ENCODE data around the gene ZNF181. TPM values are rescaled to one million over a fixed set of nuclear protein-coding genes. Genes with fewer than 3 reads are reported as not detected.
"Not testable (repeated sequence)": the region's sequence is repeated elsewhere in the genome, so short reads cannot be mapped to it uniquely, and the experiment has no call there.

Gene ZNF181
- 10 to 100 TPM; 10.7 to 12.7 TPM for total RNA-seq
- 10 to 100 TPM in 1 of 2 donors, 1 to 10 TPM in 1; 3.5 to 19.9 TPM for polyA plus RNA-seq
- long read RNA-seq, donor 1, full-length matches to known transcripts, result 4 of 13 reads
- long read RNA-seq, donor 1, partial matches to known transcripts, result 1 of 13 reads
- long read RNA-seq, donor 1, other reads (novel, unspliced or antisense), result 8 of 13 reads
- long read RNA-seq, donor 2, full-length matches to known transcripts, result 1 of 8 reads
- long read RNA-seq, donor 2, partial matches to known transcripts, result 0 of 8 reads
- long read RNA-seq, donor 2, other reads (novel, unspliced or antisense), result 7 of 8 reads

GRCh38 chr19:34733746-34734536 lies at the start of gene ZNF181:
ZNF181 (plus strand) TSS chr19:34734243; CDS start chr19:34735038, 795 bp downstream.
- Histone ChIP-seq H3K27ac (ENCODE audit: low read depth in 1 of 2, low read length in 2 of 2) (peak within 1 kb of the TSS; percentile 95 to 98), H3K4me3 (ENCODE audit: low read length in 2 of 2) (peak within 1 kb of the TSS; percentile 85 to 95), H3K4me1 (ENCODE audit: control insufficient read depth in 1 of 2, insufficient read depth in 2 of 2, low read length in 2 of 2) (peaks cover 0 to 6% of the 10 kb centered on the region in 2 donors), H3K27me3 (ENCODE audit: control insufficient read depth in 1 of 2, insufficient read depth in 2 of 2, low read length in 1 of 2) (no peaks in the 10 kb centered on the region), H3K9me3 (ENCODE audit: control insufficient read depth, low read length) (peaks cover 6% of the 10 kb centered on the region), H3K36me3 (ENCODE audit: control insufficient read depth in 1 of 2, insufficient read depth in 2 of 2, low read length in 1 of 2) (peaks cover 3 to 4% of the 10 kb centered on the region in 2 donors)
- intact Hi-C loops (cut with DNase I), result loop anchor here (2.0 to 5.0 kb wide), 3 partner anchors 38 to 57 kb away; partner anchors contain the start of genes SCGB2B2 (in 2 of the 2), ZNF302 (in 2 of the 2) and ZNF599 (in 2 of the 2)
- 0 to 1% methylated on average over 67 of the region's 67 CpGs for WGBS, 2 donors
- ATAC-seq (ENCODE audit: low FRiP score), result peak; percentile 97
- peak; percentile 93 to 94 for DNase-seq

DNA sequence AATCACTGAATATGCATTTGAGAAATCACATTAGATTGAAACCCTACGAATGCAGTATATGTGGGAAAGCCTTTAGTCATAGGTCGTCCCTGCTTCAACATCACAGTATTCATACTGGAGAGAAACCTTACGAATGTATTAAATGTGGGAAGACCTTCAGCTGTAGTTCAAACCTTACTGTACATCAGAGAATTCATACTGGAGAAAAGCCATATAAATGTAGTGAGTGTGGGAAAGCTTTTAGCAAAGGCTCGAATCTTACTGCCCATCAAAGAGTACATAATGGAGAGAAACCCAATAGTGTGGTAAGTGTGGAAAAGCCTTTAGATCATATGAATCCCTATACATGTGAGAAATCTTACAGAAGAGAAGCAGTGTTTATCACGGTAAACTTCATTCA lies 48.8 kb upstream of the ZNF181 start:
- H3K4me1 ChIP-seq (ENCODE audit: control insufficient read depth in 1 of 2, insufficient read depth in 2 of 2, low read length in 2 of 2); H3K4me3 ChIP-seq (ENCODE audit: low read length in 2 of 2); H3K36me3 ChIP-seq (ENCODE audit: control insufficient read depth in 1 of 2, insufficient read depth in 2 of 2, low read length in 1 of 2); DNase-seq; intact Hi-C loops (cut with DNase I); H3K27me3 ChIP-seq (ENCODE audit: control insufficient read depth in 1 of 2, insufficient read depth in 2 of 2, low read length in 1 of 2); H3K27ac ChIP-seq (ENCODE audit: low read depth in 1 of 2, low read length in 2 of 2); ATAC-seq (ENCODE audit: low FRiP score): not testable (repeated sequence)
- H3K9me3 ChIP-seq (ENCODE audit: control insufficient read depth, low read length), result peaks cover 20% of the 10 kb centered on the region
- WGBS, 2 donors, result 76 to 86% methylated on average over 5 of the region's 5 CpGs

DNA sequence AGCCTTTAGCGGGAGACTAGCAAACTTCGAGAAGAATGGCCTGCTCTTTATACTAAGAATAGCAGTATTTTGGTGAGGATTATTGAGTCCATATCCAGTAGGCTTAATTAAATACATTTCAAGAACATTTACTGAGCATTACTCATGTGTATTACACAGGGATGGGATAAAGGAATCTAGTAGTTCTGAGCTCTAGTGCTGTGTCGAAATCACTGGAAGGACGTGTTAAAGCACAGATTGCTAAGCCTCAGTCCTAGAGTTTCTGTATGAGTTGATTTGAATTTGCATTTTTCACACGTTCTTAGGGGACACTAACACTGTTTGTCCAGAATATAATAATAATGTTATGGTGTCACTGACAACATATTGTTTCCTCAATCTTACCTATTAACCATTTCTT lies 47.6 kb upstream of the ZNF181 start:
- DNase-seq (no peak), ATAC-seq (ENCODE audit: low FRiP score) (no peak)
- Histone ChIP-seq H3K9me3 (ENCODE audit: control insufficient read depth, low read length) (peaks cover 22% of the 10 kb centered on the region), H3K27me3 (ENCODE audit: control insufficient read depth in 1 of 2, insufficient read depth in 2 of 2, low read length in 1 of 2) (peaks cover 0 to 1% of the 10 kb centered on the region in 2 donors), H3K4me1 (ENCODE audit: control insufficient read depth in 1 of 2, insufficient read depth in 2 of 2, low read length in 2 of 2) (no peaks in the 10 kb centered on the region), H3K36me3 (ENCODE audit: control insufficient read depth in 1 of 2, insufficient read depth in 2 of 2, low read length in 1 of 2) (peaks cover 0 to 4% of the 10 kb centered on the region in 2 donors), H3K4me3 (ENCODE audit: low read length in 2 of 2) (no peak overlapping the region), H3K27ac (ENCODE audit: low read depth in 1 of 2, low read length in 2 of 2) (no peak overlapping the region)
- intact Hi-C loops (cut with DNase I), result no loop called here
- 91 to 92% methylated on average over 5 of the region's 5 CpGs for WGBS, 2 donors

GRCh38 chr19:34687348-34687747 lies 46.7 kb upstream of the ZNF181 start:
- ATAC-seq (ENCODE audit: low FRiP score) (no peak), DNase-seq (no peak)
- H3K4me3 ChIP-seq (ENCODE audit: low read length in 2 of 2), result no peak overlapping the region
- H3K36me3 ChIP-seq (ENCODE audit: control insufficient read depth in 1 of 2, insufficient read depth in 2 of 2, low read length in 1 of 2), result peaks cover 0 to 3% of the 10 kb centered on the region in 2 donors
- peaks cover 0 to 1% of the 10 kb centered on the region in 2 donors for H3K27me3 ChIP-seq (ENCODE audit: control insufficient read depth in 1 of 2, insufficient read depth in 2 of 2, low read length in 1 of 2)
- H3K9me3 ChIP-seq (ENCODE audit: control insufficient read depth, low read length), result peaks cover 18% of the 10 kb centered on the region
- intact Hi-C loops (cut with DNase I), result no loop called here
- WGBS, 2 donors, result 89 to 91% methylated on average over 2 of the region's 2 CpGs
- no peaks in the 10 kb centered on the region for H3K4me1 ChIP-seq (ENCODE audit: control insufficient read depth in 1 of 2, insufficient read depth in 2 of 2, low read length in 2 of 2)
- no peak overlapping the region for H3K27ac ChIP-seq (ENCODE audit: low read depth in 1 of 2, low read length in 2 of 2)

- intact Hi-C loops (cut with DNase I), result no loop called here
- Histone ChIP-seq H3K4me3 (ENCODE audit: low read length in 2 of 2) (no peak overlapping the region), H3K27me3 (ENCODE audit: control insufficient read depth in 1 of 2, insufficient read depth in 2 of 2, low read length in 1 of 2) (peaks cover 0 to 1% of the 10 kb centered on the region in 2 donors), H3K9me3 (ENCODE audit: control insufficient read depth, low read length) (peaks cover 18% of the 10 kb centered on the region), H3K27ac (ENCODE audit: low read depth in 1 of 2, low read length in 2 of 2) (no peak overlapping the region), H3K36me3 (ENCODE audit: control insufficient read depth in 1 of 2, insufficient read depth in 2 of 2, low read length in 1 of 2) (peaks cover 0 to 3% of the 10 kb centered on the region in 2 donors), H3K4me1 (ENCODE audit: control insufficient read depth in 1 of 2, insufficient read depth in 2 of 2, low read length in 2 of 2) (no peaks in the 10 kb centered on the region)
- WGBS, 2 donors, result 38 to 77% methylated on average over 1 of the region's 1 CpG
- DNase-seq (no peak), ATAC-seq (ENCODE audit: low FRiP score) (no peak)
Measured at GRCh38 chr19:34688592-34688991, 45.5 kb upstream of the ZNF181 start.

DNA sequence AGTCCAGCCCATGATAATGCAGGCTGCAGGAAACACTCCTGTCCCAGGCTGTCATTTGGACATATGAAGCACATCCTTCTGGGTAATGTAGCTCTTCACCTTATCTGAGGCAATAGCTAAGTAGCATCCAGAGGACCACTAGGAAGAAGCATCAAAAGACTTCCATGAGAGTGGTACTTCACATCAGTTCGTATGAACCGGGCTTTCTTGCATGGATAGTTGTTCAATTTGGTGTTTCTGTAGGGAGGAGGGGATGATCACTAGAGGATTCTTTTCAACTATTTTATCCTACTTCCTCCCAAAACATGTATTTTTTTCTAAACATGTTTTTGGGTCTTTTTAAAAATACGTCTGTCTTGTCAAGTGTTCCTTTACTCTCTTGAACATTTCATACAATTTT lies 43.7 kb upstream of the ZNF181 start:
- no peak for ATAC-seq (ENCODE audit: low FRiP score)
- intact Hi-C loops (cut with DNase I), result no loop called here
- Histone ChIP-seq H3K4me1 (ENCODE audit: control insufficient read depth in 1 of 2, insufficient read depth in 2 of 2, low read length in 2 of 2) (no peaks in the 10 kb centered on the region), H3K36me3 (ENCODE audit: control insufficient read depth in 1 of 2, insufficient read depth in 2 of 2, low read length in 1 of 2) (no peaks in the 10 kb centered on the region), H3K4me3 (ENCODE audit: low read length in 2 of 2) (no peak overlapping the region), H3K27ac (ENCODE audit: low read depth in 1 of 2, low read length in 2 of 2) (no peak overlapping the region), H3K27me3 (ENCODE audit: control insufficient read depth in 1 of 2, insufficient read depth in 2 of 2, low read length in 1 of 2) (peaks cover 0 to 1% of the 10 kb centered on the region in 2 donors), H3K9me3 (ENCODE audit: control insufficient read depth, low read length) (peaks cover 17% of the 10 kb centered on the region)
- no peak for DNase-seq
- 85% methylated on average over 3 of the region's 3 CpGs for WGBS, 2 donors

GRCh38 chr19:34692549-34692948 lies 41.5 kb upstream of the ZNF181 start:
- peaks cover 0 to 1% of the 10 kb centered on the region in 2 donors for H3K27me3 ChIP-seq (ENCODE audit: control insufficient read depth in 1 of 2, insufficient read depth in 2 of 2, low read length in 1 of 2)
- H3K4me1 ChIP-seq (ENCODE audit: control insufficient read depth in 1 of 2, insufficient read depth in 2 of 2, low read length in 2 of 2), result no peaks in the 10 kb centered on the region
- no peak overlapping the region for H3K27ac ChIP-seq (ENCODE audit: low read depth in 1 of 2, low read length in 2 of 2)
- no peak for DNase-seq
- ATAC-seq (ENCODE audit: low FRiP score), result no peak
- peaks cover 15% of the 10 kb centered on the region for H3K9me3 ChIP-seq (ENCODE audit: control insufficient read depth, low read length)
- H3K36me3 ChIP-seq (ENCODE audit: control insufficient read depth in 1 of 2, insufficient read depth in 2 of 2, low read length in 1 of 2), result no peaks in the 10 kb centered on the region
- intact Hi-C loops (cut with DNase I), result no loop called here
- no peak overlapping the region for H3K4me3 ChIP-seq (ENCODE audit: low read length in 2 of 2)
- WGBS, 2 donors, result 35 to 37% methylated on average over 2 of the region's 2 CpGs

DNA sequence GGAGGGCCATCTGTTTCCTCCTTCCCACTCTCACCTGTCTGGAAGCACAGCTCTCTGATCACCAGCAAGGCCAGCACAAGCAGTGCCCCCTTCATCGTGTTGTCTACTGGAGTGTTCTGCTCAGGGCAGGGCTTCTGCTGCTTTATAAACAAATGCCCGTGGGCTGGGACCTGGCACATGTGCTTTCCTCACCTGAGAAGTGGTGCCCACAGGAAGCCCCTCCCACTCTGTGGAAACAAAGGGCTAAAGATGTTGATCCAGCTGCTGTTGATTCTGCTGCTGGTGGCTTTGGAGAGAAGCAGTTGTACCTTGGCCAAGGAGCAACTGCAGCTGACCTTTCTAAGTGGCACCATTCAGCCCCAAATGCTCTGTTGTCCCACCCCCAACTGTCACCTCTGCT lies 26.4 kb upstream of the ZNF181 start:
- peaks cover 2% of the 10 kb centered on the region for H3K9me3 ChIP-seq (ENCODE audit: control insufficient read depth, low read length)
- H3K4me1 ChIP-seq (ENCODE audit: control insufficient read depth in 1 of 2, insufficient read depth in 2 of 2, low read length in 2 of 2), result no peaks in the 10 kb centered on the region
- WGBS, 2 donors, result 56 to 68% methylated on average over 2 of the region's 2 CpGs
- no peaks in the 10 kb centered on the region for H3K27me3 ChIP-seq (ENCODE audit: control insufficient read depth in 1 of 2, insufficient read depth in 2 of 2, low read length in 1 of 2)
- no peak for DNase-seq
- intact Hi-C loops (cut with DNase I), result loop anchor here in 1 of 2 donors (5.0 kb wide), 1 partner anchor 160 kb away; no protein-coding TSS in a partner anchor
- no peak overlapping the region for H3K27ac ChIP-seq (ENCODE audit: low read depth in 1 of 2, low read length in 2 of 2)
- ATAC-seq (ENCODE audit: low FRiP score), result no peak
- no peaks in the 10 kb centered on the region for H3K36me3 ChIP-seq (ENCODE audit: control insufficient read depth in 1 of 2, insufficient read depth in 2 of 2, low read length in 1 of 2)
- H3K4me3 ChIP-seq (ENCODE audit: low read length in 2 of 2), result no peak overlapping the region
